Spleen (tissue), 11 donors: Measurements from ENCODE around the gene ATG16L2. TPM values are rescaled to one million over a fixed set of nuclear protein-coding genes. Genes with fewer than 3 reads are reported as not detected.

Source experiments
- DNase-seq: peaks from one replicate; pipeline ENCODE4 v3.0.0-alpha.2; 2020
- H3K27ac ChIP-seq, 8 donors: fragments of 200-600 bp; sonication (generic) in 7 of 8; 1 replicate in 4 of 8; 2 replicates in 4 of 8; pipeline versions ENCODE4 v1.5.0 to v1.8.0; 2016 to 2021; ENCODE audit warnings: inconsistent platforms in 4 of 8, mild to moderate bottlenecking in 4 of 8, moderate library complexity in 1 of 8
- H3K27me3 ChIP-seq, 7 donors: fragments of 200-600 bp; sonication (generic) in 6 of 7; replicated peaks in 1 of 7; 1 replicate in 4 of 7; 2 replicates in 3 of 7; pipeline versions ENCODE4 v1.5.0 to v1.8.0; 2016 to 2021; ENCODE audit warnings: inconsistent platforms in 3 of 7, mild to moderate bottlenecking in 1 of 7
- H3K36me3 ChIP-seq, 6 donors: fragments of 200-600 bp; sonication (generic) in 5 of 6; 1 replicate in 4 of 6; 2 replicates in 2 of 6; pipeline versions ENCODE4 v1.5.0 to v1.8.0; 2016 to 2021; ENCODE audit warnings: inconsistent platforms in 2 of 6
- H3K4me1 ChIP-seq, 6 donors: fragments of 200-600 bp; sonication (generic) in 5 of 6; 1 replicate in 3 of 6; 2 replicates in 3 of 6; pipeline versions ENCODE4 v1.5.0 to v1.8.0; 2016 to 2021; ENCODE audit warnings: inconsistent platforms in 3 of 6
- H3K4me3 ChIP-seq, 8 donors: fragments of 200-600 bp; sonication (generic) in 7 of 8; 1 replicate in 4 of 8; 2 replicates in 4 of 8; pipeline versions ENCODE4 v1.5.0 to v1.8.0; 2016 to 2021; ENCODE audit warnings: inconsistent platforms in 4 of 8, mild to moderate bottlenecking in 4 of 8, moderate library complexity in 2 of 8
- H3K9me3 ChIP-seq, 8 donors: fragments of 200-600 bp; sonication (generic) in 7 of 8; 1 replicate in 4 of 8; 2 replicates in 4 of 8; pipeline versions ENCODE4 v1.5.0 to v1.8.0; 2016 to 2021; ENCODE audit warnings: inconsistent platforms in 4 of 8
- CTCF ChIP-seq, 11 experiments: fragments of 200-600 bp in 7 of 11; fragments of 450-650 bp in 4 of 11; sonication (generic) in 4 of 11; IDR thresholded peaks in 8 of 11; conservative IDR thresholded peaks in 3 of 11; 1 replicate in 7 of 11; 2 replicates in 4 of 11; pipeline versions ENCODE4 v1.4.0 to v1.8.0; 2016 to 2021; ENCODE audit warnings: antibody characterized with exemption in 11 of 11, inconsistent platforms in 4 of 11, mild to moderate bottlenecking in 1 of 11
- POLR2A ChIP-seq, 3 donors: fragments of 450-650 bp; IDR thresholded peaks; one replicate each; pipeline ENCODE4 v1.5.1; 2017; ENCODE audit warnings: antibody characterized with exemption in 3 of 3, mild to moderate bottlenecking in 1 of 3
- POLR2AphosphoS5 ChIP-seq, 3 donors: sonication (generic); formaldehyde crosslinking; IDR thresholded peaks; one replicate each; pipeline ENCODE4 v1.5.1; 2017; ENCODE audit warnings: antibody characterized with exemption in 3 of 3
- WGBS, 5 donors: extraction: QIAGEN DNeasy Blood & Tissue Kit in 3 of 5; methylation state at CpG; one replicate each; pipeline versions ENCODE4 v1.1.5 to v1.1.7; 2013 to 2018; 5-methylcytosine and 5-hydroxymethylcytosine counted together
- intact Hi-C: fragments of 100-400 bp; cut with DNase I; formaldehyde crosslinking; loops from one replicate; pipeline ENCODE4 v1.15.0; 2023; ENCODE audit warnings: low total_unique reads
- polyA plus RNA-seq, 3 donors: library from polyadenylated mRNA; stranded (reverse); fragments of 200-250 nt; gene quantifications; one replicate each; pipeline ENCODE4 v1.2.1, GENCODE V29; 2013
- total RNA-seq, 7 donors: library from RNA; depleted of rRNA in 3 of 7; stranded (reverse); fragments of >200 nt in 3 of 7; fragmentation: NEBNext Ultra II Directional in 4 of 7; extraction: Animal tissue kit (Norgen Biotek cat#: 25700) in 4 of 7; gene quantifications; one replicate each; pipeline versions ENCODE4 v1.1.0 to v1.2.1, GENCODE V29; 2016 to 2021
- donor health status: healthy with polysubstance abuse.
- donor health status: DM: no; HTN: no; CAD: no; lungs with moderate emphysema.
- donor health status: DM: no; HTN: no; CAD: no.
- donor health status: Bipolar disorder and iron deficiency.
- donor health status: healthy.
- donor health status: DM: no; HTN: no; CAD: no.
- donor health status: DM: yes; HTN: yes; CAD: no.

ATG16L2 gene
- total and polyA plus RNA-seq, 10 donors, result 96.9 to 368 (median 237) TPM

- Histone ChIP-seq H3K9me3 (no peaks in the 10 kb centered on the region), H3K36me3 (peaks cover 0 to 11% (median 0%) of the 10 kb centered on the region in 6 donors), H3K4me3 (no peak overlapping the region), H3K27ac (no peak overlapping the region), H3K4me1 (peaks cover 0 to 25% (median 1%) of the 10 kb centered on the region in 6 donors), H3K27me3 (no peaks in the 10 kb centered on the region)
- no peak for DNase-seq
- intact Hi-C loops, result no loop called here
- WGBS, 5 donors, result 87 to 98% (median 92%) methylated on average over 3 of the region's 3 CpGs
- TF ChIP-seq POLR2AphosphoS5 (IDR thresholded peaks at IDR 0.05) (no peak), POLR2A (IDR thresholded peaks at IDR 0.05) (no peak), CTCF (IDR thresholded peaks at IDR 0.05 in 8 of 11, conservative IDR thresholded peaks at IDR 0.05 in 3 of 11) (no peak)
These were observed 43.4 kb upstream of the ATG16L2 start for GRCh38 chr11:72770799-72771198.

GRCh38 chr11:72771507-72771906 lies 42.7 kb upstream of the ATG16L2 start:
- 77 to 87% (median 84%) methylated on average over 4 of the region's 4 CpGs for WGBS, 5 donors
- H3K4me3 ChIP-seq, result no peak overlapping the region
- intact Hi-C loops, result no loop called here
- H3K4me1 ChIP-seq, result peaks cover 0 to 32% (median 6%) of the 10 kb centered on the region in 6 donors
- H3K36me3 ChIP-seq, result peaks cover 0 to 11% (median 0%) of the 10 kb centered on the region in 6 donors
- TF ChIP-seq POLR2A (IDR thresholded peaks at IDR 0.05) (no peak), CTCF (IDR thresholded peaks at IDR 0.05 in 8 of 11, conservative IDR thresholded peaks at IDR 0.05 in 3 of 11) (no peak), POLR2AphosphoS5 (IDR thresholded peaks at IDR 0.05) (no peak)
- H3K9me3 ChIP-seq, result no peaks in the 10 kb centered on the region
- no peak overlapping the region for H3K27ac ChIP-seq
- DNase-seq, result no peak
- H3K27me3 ChIP-seq, result no peaks in the 10 kb centered on the region

- Histone ChIP-seq H3K9me3 (no peaks in the 10 kb centered on the region), H3K4me1 (peaks cover 2 to 37% (median 12%) of the 10 kb centered on the region in 6 donors), H3K36me3 (peaks cover 0 to 11% (median 0%) of the 10 kb centered on the region in 6 donors), H3K27ac (no peak overlapping the region), H3K27me3 (no peaks in the 10 kb centered on the region), H3K4me3 (no peak overlapping the region)
- no peak for TF ChIP-seq CTCF (IDR thresholded peaks at IDR 0.05 in 8 of 11, conservative IDR thresholded peaks at IDR 0.05 in 3 of 11)
- TF ChIP-seq POLR2AphosphoS5 (IDR thresholded peaks at IDR 0.05), result no peak
- no peak for TF ChIP-seq POLR2A (IDR thresholded peaks at IDR 0.05)
- intact Hi-C loops, result no loop called here
- DNase-seq, result no peak
- WGBS, 5 donors, result 89 to 95% (median 94%) methylated on average over 10 to 12 of the region's 12 CpGs
These were observed 42.2 kb upstream of the ATG16L2 start for GRCh38 chr11:72772059-72772458.

- H3K27ac ChIP-seq, result no peak overlapping the region
- intact Hi-C loops, result no loop called here
- TF ChIP-seq POLR2A (IDR thresholded peaks at IDR 0.05) (no peak), CTCF (IDR thresholded peaks at IDR 0.05 in 8 of 11, conservative IDR thresholded peaks at IDR 0.05 in 3 of 11) (no peak), POLR2AphosphoS5 (IDR thresholded peaks at IDR 0.05) (no peak)
- WGBS, 5 donors, result 70 to 84% (median 73%) methylated on average over 4 to 5 of the region's 5 CpGs
- H3K36me3 ChIP-seq, result peaks cover 0 to 11% (median 0%) of the 10 kb centered on the region in 6 donors
- peaks cover 4 to 50% (median 21%) of the 10 kb centered on the region in 6 donors for H3K4me1 ChIP-seq
- H3K27me3 ChIP-seq, result no peaks in the 10 kb centered on the region
- H3K9me3 ChIP-seq, result no peaks in the 10 kb centered on the region
- H3K4me3 ChIP-seq, result no peak overlapping the region
- DNase-seq, result no peak
These were observed 40.9 kb upstream of the ATG16L2 start for GRCh38 chr11:72773291-72773690.
